Lower leg skin (tissue), 3 donors: ENCODE measurements around the gene TDRD6.

Experiments
- CTCF ChIP-seq, 3 donors: fragments of 450-650 bp; IDR thresholded peaks; one replicate each; pipeline ENCODE4 v1.5.1; 2016; ENCODE audit warnings: antibody characterized with exemption in 3 of 3, mild to moderate bottlenecking in 3 of 3, moderate library complexity in 2 of 3
- POLR2A ChIP-seq, 2 donors: fragments of 450-650 bp; IDR thresholded peaks; one replicate each; pipeline ENCODE4 v1.6.1; 2016 to 2017; ENCODE audit warnings: antibody characterized with exemption in 2 of 2, mild to moderate bottlenecking in 1 of 2, moderate library complexity in 1 of 2

DNA sequence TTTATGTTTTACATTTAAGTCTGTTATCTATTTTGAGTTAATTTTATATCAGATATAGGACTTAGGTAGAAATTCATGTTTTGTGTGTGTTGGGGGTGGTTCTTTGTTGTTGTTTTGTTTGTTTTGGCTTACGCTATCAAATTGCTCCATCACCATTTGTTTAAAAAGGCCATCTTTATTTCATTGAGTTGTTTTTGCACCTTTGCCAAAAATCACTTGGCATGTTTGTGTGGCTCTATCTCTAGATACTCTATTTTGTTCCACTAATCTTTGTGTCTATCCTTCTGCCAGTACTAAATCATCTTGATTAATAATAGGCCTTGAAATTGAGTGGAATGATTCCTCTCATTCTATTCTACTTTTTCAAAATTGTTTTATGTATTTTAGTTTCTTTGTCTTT lies 42.4 kb upstream of the TDRD6 start:
- TF ChIP-seq CTCF (IDR thresholded peaks at IDR 0.05) (no peak), POLR2A (IDR thresholded peaks at IDR 0.05) (no peak)
